GM12891 (cell line): Measurements from ENCODE around the gene OBP2B.

Source experiments
- POLR2A ChIP-seq: IDR thresholded peaks from 2 replicates; pipeline ENCODE4 v1.6.1; 2011; ENCODE audit warnings: low read depth, low read length, control low read depth
- TAF1 ChIP-seq: IDR thresholded peaks from 2 replicates; pipeline ENCODE4 v1.6.1; 2011; ENCODE audit warnings: low read depth, low read length, control low read depth

GRCh38 chr9:133250741-133251170 lies 41.7 kb upstream of the OBP2B start:
- TF ChIP-seq POLR2A (no peak), TAF1 (no peak)
